ENCODE data around the gene KBTBD13.

DNA sequence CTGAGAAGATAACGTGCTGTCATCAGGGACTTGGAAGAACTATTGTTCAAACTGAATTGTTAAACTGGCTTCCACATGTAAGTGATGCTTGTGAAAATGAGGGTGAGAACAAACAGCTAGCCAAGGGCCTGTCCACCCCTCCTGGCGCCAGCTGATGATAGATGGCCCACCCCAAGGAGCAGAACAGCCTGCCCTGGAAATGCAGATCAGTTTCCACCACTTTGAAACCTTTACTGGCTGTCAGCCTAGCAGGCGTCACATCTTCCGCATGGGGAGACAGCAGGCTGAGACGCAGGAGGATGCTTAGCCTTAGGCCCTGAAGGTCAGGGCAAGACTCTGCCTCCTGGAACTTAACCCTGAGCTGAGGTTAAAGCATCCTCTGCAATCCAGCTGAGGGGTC is 37.7 kb upstream of the KBTBD13 start:
- TF ChIP-seq SIN3A (IDR thresholded peaks at IDR 0.05; ENCODE audit: borderline replicate concordance, insufficient read depth, low read depth, low read length): no peak
- TF ChIP-seq, protein P1, sequence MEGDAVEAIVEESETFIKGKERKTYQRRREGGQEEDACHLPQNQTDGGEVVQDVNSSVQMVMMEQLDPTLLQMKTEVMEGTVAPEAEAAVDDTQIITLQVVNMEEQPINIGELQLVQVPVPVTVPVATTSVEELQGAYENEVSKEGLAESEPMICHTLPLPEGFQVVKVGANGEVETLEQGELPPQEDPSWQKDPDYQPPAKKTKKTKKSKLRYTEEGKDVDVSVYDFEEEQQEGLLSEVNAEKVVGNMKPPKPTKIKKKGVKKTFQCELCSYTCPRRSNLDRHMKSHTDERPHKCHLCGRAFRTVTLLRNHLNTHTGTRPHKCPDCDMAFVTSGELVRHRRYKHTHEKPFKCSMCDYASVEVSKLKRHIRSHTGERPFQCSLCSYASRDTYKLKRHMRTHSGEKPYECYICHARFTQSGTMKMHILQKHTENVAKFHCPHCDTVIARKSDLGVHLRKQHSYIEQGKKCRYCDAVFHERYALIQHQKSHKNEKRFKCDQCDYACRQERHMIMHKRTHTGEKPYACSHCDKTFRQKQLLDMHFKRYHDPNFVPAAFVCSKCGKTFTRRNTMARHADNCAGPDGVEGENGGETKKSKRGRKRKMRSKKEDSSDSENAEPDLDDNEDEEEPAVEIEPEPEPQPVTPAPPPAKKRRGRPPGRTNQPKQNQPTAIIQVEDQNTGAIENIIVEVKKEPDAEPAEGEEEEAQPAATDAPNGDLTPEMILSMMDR (IDR thresholded peaks at IDR 0.05): no peak
- no peak for TF ChIP-seq POLR2AphosphoS5 (IDR thresholded peaks at IDR 0.05; ENCODE audit: low read depth, low read length)
- TF ChIP-seq, protein P2, sequence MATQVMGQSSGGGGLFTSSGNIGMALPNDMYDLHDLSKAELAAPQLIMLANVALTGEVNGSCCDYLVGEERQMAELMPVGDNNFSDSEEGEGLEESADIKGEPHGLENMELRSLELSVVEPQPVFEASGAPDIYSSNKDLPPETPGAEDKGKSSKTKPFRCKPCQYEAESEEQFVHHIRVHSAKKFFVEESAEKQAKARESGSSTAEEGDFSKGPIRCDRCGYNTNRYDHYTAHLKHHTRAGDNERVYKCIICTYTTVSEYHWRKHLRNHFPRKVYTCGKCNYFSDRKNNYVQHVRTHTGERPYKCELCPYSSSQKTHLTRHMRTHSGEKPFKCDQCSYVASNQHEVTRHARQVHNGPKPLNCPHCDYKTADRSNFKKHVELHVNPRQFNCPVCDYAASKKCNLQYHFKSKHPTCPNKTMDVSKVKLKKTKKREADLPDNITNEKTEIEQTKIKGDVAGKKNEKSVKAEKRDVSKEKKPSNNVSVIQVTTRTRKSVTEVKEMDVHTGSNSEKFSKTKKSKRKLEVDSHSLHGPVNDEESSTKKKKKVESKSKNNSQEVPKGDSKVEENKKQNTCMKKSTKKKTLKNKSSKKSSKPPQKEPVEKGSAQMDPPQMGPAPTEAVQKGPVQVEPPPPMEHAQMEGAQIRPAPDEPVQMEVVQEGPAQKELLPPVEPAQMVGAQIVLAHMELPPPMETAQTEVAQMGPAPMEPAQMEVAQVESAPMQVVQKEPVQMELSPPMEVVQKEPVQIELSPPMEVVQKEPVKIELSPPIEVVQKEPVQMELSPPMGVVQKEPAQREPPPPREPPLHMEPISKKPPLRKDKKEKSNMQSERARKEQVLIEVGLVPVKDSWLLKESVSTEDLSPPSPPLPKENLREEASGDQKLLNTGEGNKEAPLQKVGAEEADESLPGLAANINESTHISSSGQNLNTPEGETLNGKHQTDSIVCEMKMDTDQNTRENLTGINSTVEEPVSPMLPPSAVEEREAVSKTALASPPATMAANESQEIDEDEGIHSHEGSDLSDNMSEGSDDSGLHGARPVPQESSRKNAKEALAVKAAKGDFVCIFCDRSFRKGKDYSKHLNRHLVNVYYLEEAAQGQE (IDR thresholded peaks at IDR 0.05; ENCODE audit: insufficient read depth in 1 of 2, low read depth in 2 of 2, low read length in 1 of 2): no peak

Measured in Panc1 (cell line).